Mesothelial cell of epicardium (in vitro differentiated cells): ENCODE measurements around the gene DIP2C. TPM values are rescaled to one million over a fixed set of nuclear protein-coding genes. Genes with fewer than 3 reads are reported as not detected.

Experiments used
- DNase-seq, 2 experiments: peaks; one replicate each; pipeline ENCODE4 v3.0.0; 2021; ENCODE audit warnings: low spot score in 2 of 2; ENCODE audit not compliant: unreplicated experiment in 2 of 2
- H3K27ac Mint-ChIP-seq: 2 replicates; pipeline ENCODE4 v1.8.0; 2021; ENCODE audit warnings: mixed read lengths
- H3K27me3 Mint-ChIP-seq: 2 replicates; pipeline ENCODE4 v1.8.0; 2021; ENCODE audit warnings: low read depth, mixed read lengths
- H3K36me3 Mint-ChIP-seq: 2 replicates; pipeline ENCODE4 v1.8.0; 2021; ENCODE audit warnings: mixed read lengths
- H3K4me1 Mint-ChIP-seq: 2 replicates; pipeline ENCODE4 v1.8.0; 2021; ENCODE audit warnings: mixed read lengths
- H3K4me3 Mint-ChIP-seq: 2 replicates; pipeline ENCODE4 v1.8.0; 2021; ENCODE audit warnings: mild to moderate bottlenecking, moderate library complexity, mixed read lengths
- H3K9me3 Mint-ChIP-seq: 2 replicates; pipeline ENCODE4 v1.8.0; 2021; ENCODE audit warnings: mixed read lengths
- CTCF ChIP-seq: fragments of 200-600 bp; sonication (generic); IDR thresholded peaks from one replicate; pipeline ENCODE4 v1.5.0; 2021; ENCODE audit warnings: antibody characterized with exemption; ENCODE audit not compliant: unreplicated experiment
- total RNA-seq: library from RNA; stranded (reverse); gene quantifications from 3 replicates; pipeline ENCODE4 v1.2.1, GENCODE V29; 2021

The DIP2C gene
- total RNA-seq, 1 donor from 2014 or later = 30.3 TPM

DNA sequence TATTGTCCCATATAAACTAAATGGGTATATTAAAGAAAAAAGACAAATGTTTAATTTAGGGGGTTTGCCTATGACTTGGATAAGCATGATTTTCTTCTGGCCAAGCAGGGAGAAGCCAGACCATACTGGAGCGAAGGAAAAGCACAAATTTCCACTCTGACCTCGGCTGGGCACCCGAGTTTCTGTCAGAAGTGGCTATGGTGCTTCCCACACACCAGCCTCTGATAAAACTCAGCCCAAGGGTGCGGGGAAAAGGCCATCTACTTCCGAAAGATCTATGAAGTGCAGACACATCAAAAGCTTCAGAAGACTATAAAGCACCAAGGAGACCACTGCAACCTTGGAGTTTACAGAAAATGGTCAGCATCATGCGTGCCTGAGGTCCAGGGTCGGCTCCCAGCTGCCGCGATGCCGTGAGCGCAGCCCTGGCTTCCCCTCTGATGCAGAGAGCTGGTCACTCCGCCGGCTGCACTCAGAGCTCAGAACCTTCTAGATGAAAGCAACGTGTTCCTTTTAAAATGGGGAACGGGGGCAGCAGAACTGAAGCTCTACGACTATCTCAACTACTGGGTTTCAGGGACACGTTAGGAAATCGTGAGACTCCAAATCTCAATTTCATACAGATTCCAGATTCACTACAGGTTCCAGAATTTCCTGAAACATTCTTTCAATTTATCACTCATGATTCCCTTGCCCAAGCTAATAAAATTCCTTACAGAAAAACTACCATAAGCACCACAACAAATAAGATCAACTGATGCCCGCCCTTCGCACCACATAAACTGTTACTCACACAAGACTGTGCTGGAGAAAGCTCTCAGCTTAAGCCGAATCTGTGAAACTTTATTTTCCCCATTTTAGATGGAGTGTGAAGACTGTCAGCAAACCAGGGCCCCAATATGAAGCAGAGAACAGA is 84.5 kb downstream of the DIP2C start:
- Mint-ChIP-seq H3K4me1 (peaks cover 49% of the 10 kb centered on the region), H3K36me3 (no peaks in the 10 kb centered on the region), H3K27ac (peak overlapping the region; percentile 43)

GRCh38 chr10:603745-604144 is 85.7 kb downstream of the DIP2C start:
- H3K4me1 Mint-ChIP-seq = peaks cover 50% of the 10 kb centered on the region
- TF ChIP-seq CTCF = no peak
- no peak for DNase-seq
- peak overlapping the region; percentile 37 for H3K27ac Mint-ChIP-seq
- H3K36me3 Mint-ChIP-seq = no peaks in the 10 kb centered on the region
- H3K27me3 Mint-ChIP-seq = no peaks in the 10 kb centered on the region
- no peaks in the 10 kb centered on the region for H3K9me3 Mint-ChIP-seq
- no peak overlapping the region for H3K4me3 Mint-ChIP-seq

More for the DNA sequence above, 84.5 kb downstream of the DIP2C start:
- Mint-ChIP-seq H3K4me3 (no peak overlapping the region), H3K27me3 (no peaks in the 10 kb centered on the region), H3K9me3 (no peaks in the 10 kb centered on the region)
- DNase-seq = no peak
- no peak for TF ChIP-seq CTCF

DNA sequence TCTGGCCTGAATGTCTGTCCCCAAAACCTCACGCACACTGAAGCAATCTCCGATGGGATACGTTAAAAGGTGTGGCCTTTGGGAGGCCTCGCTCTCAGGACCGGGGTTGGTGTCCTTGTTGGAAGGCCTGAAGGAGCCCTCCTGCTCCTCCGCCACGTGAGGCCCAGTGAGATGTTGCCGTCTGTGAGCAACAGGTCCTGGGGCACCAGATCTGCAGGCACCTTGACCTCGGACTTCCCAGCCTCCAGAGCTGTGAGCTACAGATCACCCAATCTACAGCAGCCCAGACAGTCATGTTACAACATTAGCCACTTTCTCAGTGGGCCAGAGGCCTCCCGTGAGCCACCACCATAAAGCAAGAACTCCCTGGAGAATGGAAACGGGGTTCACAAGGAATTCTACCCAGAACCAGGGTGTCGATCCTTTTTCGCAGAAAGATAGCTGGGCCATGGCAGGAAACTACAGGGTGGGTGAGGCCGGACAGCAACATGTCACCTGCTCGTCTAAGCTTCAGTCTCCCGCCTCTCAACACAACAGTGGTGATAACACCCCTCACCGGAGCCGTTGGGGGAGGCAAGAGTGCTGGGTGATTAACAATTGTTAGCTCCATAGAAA is 87.0 kb downstream of the DIP2C start:
- Mint-ChIP-seq H3K4me1 (peaks cover 50% of the 10 kb centered on the region), H3K27me3 (no peaks in the 10 kb centered on the region), H3K27ac (no peak overlapping the region), H3K36me3 (no peaks in the 10 kb centered on the region), H3K4me3 (no peak overlapping the region), H3K9me3 (no peaks in the 10 kb centered on the region)
- TF ChIP-seq CTCF = no peak
- DNase-seq = no peak

DNA sequence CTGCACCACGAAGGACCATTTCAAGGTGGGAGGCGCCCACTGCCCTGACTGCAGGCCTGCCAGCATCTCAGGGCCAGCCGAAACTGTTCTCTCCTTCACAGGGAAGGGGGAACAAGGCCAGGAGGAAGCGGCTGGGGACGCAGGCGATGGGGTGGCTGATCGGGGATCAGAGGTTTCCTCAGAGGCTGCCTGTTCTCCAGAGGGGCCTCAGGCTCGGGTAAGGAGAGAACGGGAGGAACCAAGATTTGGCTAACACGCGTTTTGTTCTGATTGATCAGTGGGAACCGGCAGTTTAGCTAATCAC is 87.9 kb downstream of the DIP2C start:
- no peak overlapping the region for H3K4me3 Mint-ChIP-seq
- peak overlapping the region; percentile 39 for H3K27ac Mint-ChIP-seq
- H3K27me3 Mint-ChIP-seq = no peaks in the 10 kb centered on the region
- TF ChIP-seq CTCF = no peak
- H3K9me3 Mint-ChIP-seq = no peaks in the 10 kb centered on the region
- DNase-seq = no peak
- H3K36me3 Mint-ChIP-seq = no peaks in the 10 kb centered on the region
- peaks cover 42% of the 10 kb centered on the region for H3K4me1 Mint-ChIP-seq

- H3K36me3 Mint-ChIP-seq = no peaks in the 10 kb centered on the region
- H3K27ac Mint-ChIP-seq = peak overlapping the region; percentile 39
- H3K4me1 Mint-ChIP-seq = peaks cover 38% of the 10 kb centered on the region
- no peak for TF ChIP-seq CTCF
- no peaks in the 10 kb centered on the region for H3K9me3 Mint-ChIP-seq
- no peak overlapping the region for H3K4me3 Mint-ChIP-seq
- DNase-seq = no peak
- no peaks in the 10 kb centered on the region for H3K27me3 Mint-ChIP-seq
These were observed 88.4 kb downstream of the DIP2C start for GRCh38 chr10:600876-601659.
